Loucy (cell line): ENCODE results near the gene TMEM182.

Experiments
- H2AFZ ChIP-seq: fragments of 200-600 bp; sonication (generic); 2 replicates; pipeline ENCODE4 v1.6.0; 2016; ENCODE audit warnings: antibody characterized with exemption, mild to moderate bottlenecking, low read length, moderate library complexity
- H3F3A ChIP-seq: fragments of 200-600 bp; 2 replicates; pipeline ENCODE4 v1.6.0; 2016; ENCODE audit warnings: antibody characterized with exemption, low read depth, mild to moderate bottlenecking
- H3K27me3 ChIP-seq: fragments of 200-600 bp; sonication (generic); 2 replicates; pipeline ENCODE4 v1.6.1; 2014; ENCODE audit warnings: low read length, mild to moderate bottlenecking; ENCODE audit not compliant: insufficient read depth, poor library complexity, severe bottlenecking
- H3K36me3 ChIP-seq: fragments of 200-600 bp; sonication (generic); 2 replicates; pipeline ENCODE4 v1.6.1; 2016; ENCODE audit warnings: low read length; ENCODE audit not compliant: insufficient read depth
- H3K4me1 ChIP-seq: fragments of 200-600 bp; sonication (generic); 2 replicates; pipeline ENCODE4 v1.5.1; 2014; ENCODE audit warnings: low read length, mild to moderate bottlenecking; ENCODE audit not compliant: insufficient read depth, poor library complexity, severe bottlenecking
- H3K4me2 ChIP-seq: fragments of 200-600 bp; sonication (generic); 2 replicates; pipeline ENCODE4 v1.6.0; 2014; ENCODE audit warnings: antibody characterized with exemption, low read length, low read depth, mild to moderate bottlenecking; ENCODE audit not compliant: poor library complexity, severe bottlenecking
- H3K4me3 ChIP-seq: fragments of 200-600 bp; sonication (generic); 2 replicates; pipeline ENCODE4 v1.5.1; 2014; ENCODE audit warnings: low read length, mild to moderate bottlenecking, mixed read lengths; ENCODE audit not compliant: poor library complexity, severe bottlenecking
- H3K79me2 ChIP-seq: fragments of 200-600 bp; sonication (generic); 2 replicates; pipeline ENCODE4 v1.6.1; 2014; ENCODE audit warnings: low read length; ENCODE audit not compliant: insufficient read depth
- H3K9ac ChIP-seq: fragments of 200-600 bp; sonication (generic); 2 replicates; pipeline ENCODE4 v1.6.0; 2014; ENCODE audit warnings: mild to moderate bottlenecking, low read depth, low read length, moderate library complexity; ENCODE audit not compliant: poor library complexity, severe bottlenecking
- H3K9me2 ChIP-seq: fragments of 200-600 bp; sonication (generic); replicated peaks from 2 replicates; pipeline ENCODE4 v1.6.1; 2016; ENCODE audit warnings: low read depth, low read length, mixed read lengths
- H3K9me3 ChIP-seq: fragments of 200-600 bp; sonication (generic); 2 replicates; pipeline ENCODE4 v1.6.1; 2014; ENCODE audit warnings: mild to moderate bottlenecking, antibody characterized with exemption, low read length, low read depth; ENCODE audit not compliant: insufficient read depth
- H4K20me1 ChIP-seq: fragments of 200-600 bp; sonication (generic); 2 replicates; pipeline ENCODE4 v1.6.0; 2014; ENCODE audit warnings: antibody characterized with exemption, low read length, mild to moderate bottlenecking; ENCODE audit not compliant: insufficient read depth, poor library complexity, severe bottlenecking
- EZH2phosphoT487 ChIP-seq: fragments of 200-600 bp; IDR thresholded peaks from 2 replicates; pipeline ENCODE4 v1.6.1; 2018; ENCODE audit warnings: antibody characterized with exemption, mild to moderate bottlenecking, moderate library complexity, borderline replicate concordance
- TF ChIP-seq, protein P1 (sequence below): fragments of 200-600 bp; sonication (generic); conservative IDR thresholded peaks from 2 replicates; pipeline ENCODE4 v1.5.1; 2014; ENCODE audit warnings: mild to moderate bottlenecking, antibody characterized with exemption, low read length

TMEM182 gene

GRCh38 chr2:102815285-102815684, 53.5 kb downstream of the TMEM182 start:
- Histone ChIP-seq H2AFZ (no peak overlapping the region), H3F3A (no peaks in the 10 kb centered on the region), H3K9me3 (no peaks in the 10 kb centered on the region), H3K36me3 (no peaks in the 10 kb centered on the region), H4K20me1 (no peaks in the 10 kb centered on the region), H3K4me1 (no peaks in the 10 kb centered on the region), H3K4me2 (no peak overlapping the region), H3K4me3 (no peak overlapping the region), H3K9me2 (no peaks in the 10 kb centered on the region), H3K9ac (no peak overlapping the region), H3K79me2 (no peaks in the 10 kb centered on the region), H3K27me3 (no peaks in the 10 kb centered on the region)
- no peak for TF ChIP-seq EZH2phosphoT487
- TF ChIP-seq, protein P1, sequence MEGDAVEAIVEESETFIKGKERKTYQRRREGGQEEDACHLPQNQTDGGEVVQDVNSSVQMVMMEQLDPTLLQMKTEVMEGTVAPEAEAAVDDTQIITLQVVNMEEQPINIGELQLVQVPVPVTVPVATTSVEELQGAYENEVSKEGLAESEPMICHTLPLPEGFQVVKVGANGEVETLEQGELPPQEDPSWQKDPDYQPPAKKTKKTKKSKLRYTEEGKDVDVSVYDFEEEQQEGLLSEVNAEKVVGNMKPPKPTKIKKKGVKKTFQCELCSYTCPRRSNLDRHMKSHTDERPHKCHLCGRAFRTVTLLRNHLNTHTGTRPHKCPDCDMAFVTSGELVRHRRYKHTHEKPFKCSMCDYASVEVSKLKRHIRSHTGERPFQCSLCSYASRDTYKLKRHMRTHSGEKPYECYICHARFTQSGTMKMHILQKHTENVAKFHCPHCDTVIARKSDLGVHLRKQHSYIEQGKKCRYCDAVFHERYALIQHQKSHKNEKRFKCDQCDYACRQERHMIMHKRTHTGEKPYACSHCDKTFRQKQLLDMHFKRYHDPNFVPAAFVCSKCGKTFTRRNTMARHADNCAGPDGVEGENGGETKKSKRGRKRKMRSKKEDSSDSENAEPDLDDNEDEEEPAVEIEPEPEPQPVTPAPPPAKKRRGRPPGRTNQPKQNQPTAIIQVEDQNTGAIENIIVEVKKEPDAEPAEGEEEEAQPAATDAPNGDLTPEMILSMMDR = no peak

DNA sequence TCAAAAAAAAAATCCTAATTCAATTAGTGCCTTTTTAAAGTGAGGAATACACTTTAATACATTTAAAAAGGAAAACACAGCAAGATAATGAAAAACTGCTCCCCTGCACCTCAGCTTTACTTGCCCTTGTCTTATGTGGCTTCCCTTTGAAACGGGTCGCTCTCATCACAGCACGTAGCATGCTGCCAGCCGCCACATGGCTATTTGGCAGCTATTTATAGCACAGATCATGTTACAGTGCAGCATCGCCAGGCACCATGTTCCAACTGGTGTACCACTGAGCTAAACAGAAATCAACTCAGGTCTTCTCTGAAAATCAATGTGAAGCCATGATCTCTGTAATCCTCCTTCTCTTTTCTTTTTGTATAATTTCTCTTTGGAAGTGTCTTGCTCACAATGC, 65.1 kb downstream of the TMEM182 start:
- H3K27me3 ChIP-seq = no peaks in the 10 kb centered on the region
- H3K36me3 ChIP-seq = no peaks in the 10 kb centered on the region
- no peaks in the 10 kb centered on the region for H3K9me2 ChIP-seq
- H3K9ac ChIP-seq = peak overlapping the region; percentile 52
- H3K4me2 ChIP-seq = peak overlapping the region; percentile 36
- peak overlapping the region; percentile 45 for H3K4me3 ChIP-seq
- TF ChIP-seq, protein P1 = no peak
- no peak for TF ChIP-seq EZH2phosphoT487
- H3K9me3 ChIP-seq = no peaks in the 10 kb centered on the region
- H3K4me1 ChIP-seq = peaks cover 17% of the 10 kb centered on the region
- no peaks in the 10 kb centered on the region for H3K79me2 ChIP-seq
- no peaks in the 10 kb centered on the region for H3F3A ChIP-seq
- H4K20me1 ChIP-seq = no peaks in the 10 kb centered on the region
- peak overlapping the region; percentile 73 for H2AFZ ChIP-seq

DNA sequence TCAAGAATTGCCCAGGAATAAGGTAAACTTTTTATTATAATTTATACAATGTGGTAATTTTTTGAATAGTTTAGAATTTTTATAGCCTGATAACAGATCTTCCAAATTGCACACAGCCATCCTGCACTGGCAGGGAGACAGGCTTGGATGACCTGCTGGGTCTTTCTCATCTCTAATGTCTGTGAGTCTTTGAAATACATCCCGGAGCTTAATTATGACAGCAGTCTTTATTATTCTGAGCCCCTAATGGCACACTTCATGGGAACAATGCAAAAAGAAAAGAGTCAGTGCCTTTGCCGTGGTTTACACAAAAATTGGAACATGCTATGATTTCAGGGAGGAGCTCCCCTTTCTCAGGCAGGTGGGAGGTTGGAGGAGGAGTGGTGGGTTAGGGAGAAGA, 71.0 kb downstream of the TMEM182 start:
- TF ChIP-seq EZH2phosphoT487 = no peak
- TF ChIP-seq, protein P1 = no peak
- no peaks in the 10 kb centered on the region for H3K27me3 ChIP-seq

More for the DNA sequence above, 71.0 kb downstream of the TMEM182 start:
- Histone ChIP-seq H3K9ac (no peak overlapping the region), H4K20me1 (no peaks in the 10 kb centered on the region), H2AFZ (no peak overlapping the region), H3K36me3 (no peaks in the 10 kb centered on the region), H3K4me3 (no peak overlapping the region), H3F3A (no peaks in the 10 kb centered on the region), H3K4me1 (no peaks in the 10 kb centered on the region), H3K79me2 (no peaks in the 10 kb centered on the region), H3K4me2 (no peak overlapping the region), H3K9me2 (no peaks in the 10 kb centered on the region), H3K9me3 (no peaks in the 10 kb centered on the region)
